HEK293 (cell line): ENCODE data around the gene PROB1.

Experiments used
- YY1 ChIP-seq: fragments of 450-650 bp; formaldehyde crosslinking; IDR thresholded peaks from 2 replicates; pipeline ENCODE4 v1.5.1; 2018; ENCODE audit warnings: missing biosample characterization, missing genetic modification characterization
- ZNF114 ChIP-seq: fragments of 450-650 bp; formaldehyde crosslinking; IDR thresholded peaks from 2 replicates; pipeline ENCODE4 v1.5.0; 2017; ENCODE audit warnings: missing biosample characterization, missing genetic modification characterization
- TF ChIP-seq, protein P1 (sequence below): fragments of 450-650 bp; formaldehyde crosslinking; IDR thresholded peaks from 2 replicates; pipeline ENCODE4 v1.5.1; 2016; ENCODE audit warnings: missing biosample characterization, missing genetic modification characterization, low read depth

GRCh38 chr5:139390639-139391569, 4.0 kb downstream of the PROB1 start:
- TF ChIP-seq, protein P1, sequence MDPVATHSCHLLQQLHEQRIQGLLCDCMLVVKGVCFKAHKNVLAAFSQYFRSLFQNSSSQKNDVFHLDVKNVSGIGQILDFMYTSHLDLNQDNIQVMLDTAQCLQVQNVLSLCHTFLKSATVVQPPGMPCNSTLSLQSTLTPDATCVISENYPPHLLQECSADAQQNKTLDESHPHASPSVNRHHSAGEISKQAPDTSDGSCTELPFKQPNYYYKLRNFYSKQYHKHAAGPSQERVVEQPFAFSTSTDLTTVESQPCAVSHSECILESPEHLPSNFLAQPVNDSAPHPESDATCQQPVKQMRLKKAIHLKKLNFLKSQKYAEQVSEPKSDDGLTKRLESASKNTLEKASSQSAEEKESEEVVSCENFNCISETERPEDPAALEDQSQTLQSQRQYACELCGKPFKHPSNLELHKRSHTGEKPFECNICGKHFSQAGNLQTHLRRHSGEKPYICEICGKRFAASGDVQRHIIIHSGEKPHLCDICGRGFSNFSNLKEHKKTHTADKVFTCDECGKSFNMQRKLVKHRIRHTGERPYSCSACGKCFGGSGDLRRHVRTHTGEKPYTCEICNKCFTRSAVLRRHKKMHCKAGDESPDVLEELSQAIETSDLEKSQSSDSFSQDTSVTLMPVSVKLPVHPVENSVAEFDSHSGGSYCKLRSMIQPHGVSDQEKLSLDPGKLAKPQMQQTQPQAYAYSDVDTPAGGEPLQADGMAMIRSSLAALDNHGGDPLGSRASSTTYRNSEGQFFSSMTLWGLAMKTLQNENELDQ: no peak
- TF ChIP-seq ZNF114 (tag by site-specific recombination): no peak
- TF ChIP-seq YY1: no peak
